Stimulated activated CD4-positive, alpha-beta T cell treated with anti-CD3 and anti-CD28 coated beads, Interleukin-12 subunit alpha, Interleukin-12 subunit beta, amount 100 ng/mL, for 48 hours (primary cell): Measurements from ENCODE around the gene ATXN10.

ENCODE experiments used
- DNase-seq, 3 donors: peaks; one replicate each; pipeline ENCODE4 v3.0.0-alpha.2; 2020; ENCODE audit warnings: low read depth in 2 of 3, low spot score in 1 of 3

The ATXN10 gene

GRCh38 chr22:45756558-45756957, 84.9 kb downstream of the ATXN10 start:
- no peak for DNase-seq

GRCh38 chr22:45757068-45757467, 85.4 kb downstream of the ATXN10 start:
- no peak for DNase-seq

GRCh38 chr22:45757936-45758335, 86.3 kb downstream of the ATXN10 start:
- no peak for DNase-seq

- DNase-seq = no peak
Measured at GRCh38 chr22:45758603-45759002, 87.0 kb downstream of the ATXN10 start.

GRCh38 chr22:45760682-45761081, 89.0 kb downstream of the ATXN10 start:
- no peak for DNase-seq

DNA sequence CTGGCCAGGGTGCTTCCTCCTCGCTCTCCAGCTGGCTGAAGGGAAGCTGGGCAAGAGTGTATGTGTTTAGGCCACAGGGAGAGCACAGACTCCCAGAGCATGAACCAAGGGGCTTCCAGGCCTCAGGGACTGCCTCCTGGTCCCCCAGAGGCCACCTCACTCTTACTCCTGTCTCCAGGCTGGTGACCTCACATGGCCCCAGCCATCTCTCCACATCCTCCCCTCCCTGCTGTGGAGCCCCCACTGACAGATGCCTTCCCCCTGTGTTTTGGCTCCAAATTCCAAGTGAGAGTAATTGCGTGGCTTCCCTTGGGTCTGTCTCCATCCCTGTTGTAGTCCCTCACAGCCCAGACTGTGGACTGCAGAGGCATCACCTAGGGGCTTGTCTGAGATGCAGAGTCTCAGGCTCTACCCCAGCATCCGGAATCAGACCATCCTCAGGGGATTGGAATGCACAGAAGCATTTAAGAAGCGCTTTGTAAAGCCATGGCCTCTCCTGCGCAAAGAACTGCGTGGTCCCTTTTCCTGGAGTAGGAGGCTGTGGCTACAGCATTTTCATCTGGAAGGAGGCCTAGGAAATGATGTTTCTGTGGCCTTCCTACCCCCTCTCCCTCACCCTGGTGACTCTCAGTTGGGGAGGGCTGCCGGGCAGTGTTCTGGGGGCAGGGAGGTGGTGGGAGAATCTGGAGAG, 91.1 kb downstream of the ATXN10 start:
- no peak for DNase-seq

DNA sequence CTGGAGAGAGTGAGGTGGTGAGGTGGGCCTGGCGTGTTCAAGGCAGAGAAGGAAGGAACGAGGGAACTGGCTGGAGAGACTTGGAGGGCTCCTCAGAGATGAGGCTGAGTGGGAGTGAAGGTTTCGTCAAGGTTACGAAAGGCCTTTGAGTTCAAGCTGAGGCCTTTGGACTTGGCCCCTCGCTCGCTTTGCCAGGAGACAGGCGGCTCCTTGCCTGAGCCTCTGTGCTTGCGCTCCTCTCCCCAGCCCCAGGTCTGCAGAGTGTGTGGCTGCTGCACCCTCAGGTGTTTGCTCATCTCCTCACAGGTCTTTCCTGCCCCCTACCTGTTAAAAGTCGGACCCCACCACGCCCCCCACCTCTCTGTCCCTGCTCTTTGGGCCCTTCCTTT, 91.6 kb downstream of the ATXN10 start:
- DNase-seq = no peak

DNA sequence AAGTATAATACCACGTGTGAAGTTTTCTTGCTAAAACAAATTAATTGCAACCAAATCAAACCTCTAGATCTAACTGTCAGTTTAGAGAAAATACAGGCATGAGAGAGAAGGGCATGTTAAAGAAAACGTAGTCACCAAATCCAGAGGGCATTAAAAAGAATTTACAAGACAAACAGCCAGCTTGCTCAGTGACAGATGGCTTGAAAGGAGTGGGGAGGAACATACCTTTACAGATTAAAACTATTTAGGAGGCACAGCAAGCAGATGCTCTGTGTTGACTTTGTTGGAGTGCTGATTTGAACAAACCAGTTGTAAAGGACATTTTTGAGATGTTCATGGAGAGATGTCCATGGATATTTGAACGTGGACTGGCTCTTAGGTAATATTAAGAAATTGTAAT, 96.9 kb downstream of the ATXN10 start:
- no peak for DNase-seq

DNA sequence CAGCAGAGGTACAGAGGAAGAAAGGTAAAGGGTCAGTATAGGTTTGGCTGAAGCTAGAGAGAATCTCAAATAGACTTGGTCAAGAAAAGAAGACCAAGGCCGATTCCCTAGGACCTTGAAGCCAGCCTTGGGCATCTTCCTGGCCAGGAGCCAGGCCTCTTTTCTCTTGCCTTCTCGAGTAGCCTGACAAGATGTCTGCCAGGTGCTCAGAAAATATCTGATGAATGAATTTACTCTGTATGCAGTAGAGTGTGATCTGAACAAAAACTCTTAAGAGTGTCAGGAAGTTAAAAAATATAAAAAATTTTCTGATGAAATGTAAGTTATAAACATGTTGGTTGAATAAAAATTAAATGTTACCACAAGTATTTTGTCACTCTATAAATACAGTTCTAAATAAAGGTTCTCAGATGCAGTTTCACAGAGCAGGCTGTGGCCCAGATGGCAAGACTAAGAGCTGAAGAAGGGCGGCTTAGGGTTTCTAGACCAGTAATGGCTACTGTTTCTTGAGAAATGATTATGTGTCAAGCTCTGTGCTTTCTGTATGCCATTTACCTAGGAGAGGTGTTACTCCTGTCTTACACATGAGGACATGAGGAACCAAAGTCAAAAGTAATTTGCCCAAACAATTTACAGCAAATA, 98.1 kb downstream of the ATXN10 start:
- no peak for DNase-seq

- DNase-seq = no peak
Measured at GRCh38 chr22:45770506-45770905, 98.9 kb downstream of the ATXN10 start.

GRCh38 chr22:45771057-45771456, 99.4 kb downstream of the ATXN10 start:
- no peak for DNase-seq

GRCh38 chr22:45771711-45772110, 100.1 kb downstream of the ATXN10 start:
- no peak for DNase-seq

DNA sequence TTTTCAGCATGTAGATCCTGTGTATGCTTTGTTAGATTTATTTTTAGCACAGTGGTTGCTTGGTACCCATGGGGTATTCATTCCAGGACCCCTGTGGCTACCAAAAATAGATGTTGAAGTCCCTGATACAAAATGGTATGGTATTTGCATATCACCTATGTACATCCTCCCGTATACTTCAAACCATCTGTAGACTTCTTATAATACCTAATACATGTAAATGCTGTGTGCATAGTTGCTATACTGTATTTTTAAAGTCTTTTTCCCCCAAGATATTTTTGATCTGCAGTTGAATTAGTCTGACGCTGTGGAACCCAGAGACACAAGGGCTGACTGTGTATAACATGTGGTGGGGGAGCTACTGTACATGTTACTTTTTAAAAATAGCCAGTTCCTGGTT, 101.1 kb downstream of the ATXN10 start:
- DNase-seq = no peak

DNA sequence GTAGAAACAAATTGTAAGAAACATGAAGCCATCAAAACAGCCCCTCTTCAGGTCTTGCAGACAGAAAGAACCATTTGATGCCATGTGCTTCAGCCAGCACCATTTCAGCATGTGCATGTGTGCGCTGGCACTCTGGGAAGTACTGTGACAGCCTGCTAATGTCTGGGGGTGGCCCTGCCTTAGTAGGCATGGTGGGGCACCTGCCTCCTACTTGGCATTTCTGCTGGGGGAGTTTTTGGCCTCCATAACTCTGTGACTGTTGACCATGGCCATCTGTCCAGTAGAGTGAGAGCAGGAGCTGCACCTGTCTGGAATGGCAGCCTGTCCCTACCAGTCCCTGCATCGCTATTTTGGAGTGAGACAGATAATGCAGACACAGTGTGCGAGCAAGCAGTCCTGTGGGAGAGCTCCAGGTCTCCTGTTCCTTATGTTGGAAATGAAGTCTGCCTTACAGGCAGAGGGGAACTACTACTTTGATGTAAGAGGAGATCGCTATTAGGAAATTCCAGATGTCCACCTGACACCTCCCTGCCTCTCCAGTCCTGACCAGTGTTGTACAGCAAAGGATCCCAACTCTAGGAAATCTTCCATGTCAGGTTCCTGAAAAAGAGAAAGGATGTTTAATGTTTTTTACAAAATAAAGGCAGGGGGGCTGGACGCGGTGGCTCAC, 102.5 kb downstream of the ATXN10 start:
- no peak for DNase-seq

GRCh38 chr22:45775062-45775461, 103.4 kb downstream of the ATXN10 start:
- DNase-seq = no peak

DNA sequence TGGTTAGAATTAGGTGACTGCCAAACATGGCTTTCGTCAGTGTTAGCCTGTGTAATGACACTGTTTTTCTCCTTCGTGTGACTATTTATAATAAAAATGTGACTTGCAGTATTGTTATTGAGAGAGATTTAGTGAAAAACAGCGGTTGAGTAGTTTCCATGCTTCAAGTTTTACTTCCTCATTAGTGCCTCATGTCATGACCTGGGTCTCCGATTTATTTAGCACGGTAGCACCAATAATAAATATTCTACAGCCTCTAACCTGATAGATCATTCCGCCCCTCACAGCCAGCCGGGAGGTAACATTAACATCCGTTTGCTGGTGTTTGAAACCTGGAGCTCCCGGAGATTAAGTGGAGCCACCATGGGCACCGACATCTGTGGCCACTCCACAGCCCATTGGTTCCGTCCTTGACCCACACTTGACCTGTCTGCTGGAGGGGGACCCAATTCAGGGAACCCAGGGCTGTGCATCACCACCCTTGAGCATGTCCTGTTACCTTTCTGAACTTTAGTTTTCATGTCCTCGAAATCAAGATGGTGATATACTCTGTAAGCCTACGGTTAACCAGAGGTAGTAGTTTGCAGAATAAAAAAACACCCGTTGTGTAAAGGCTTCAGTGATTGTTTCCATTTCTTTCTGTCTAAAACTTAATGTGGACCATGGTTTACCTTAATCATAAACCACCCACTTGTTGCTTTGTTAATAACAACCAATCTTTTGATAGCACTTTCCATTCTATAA, 104.1 kb downstream of the ATXN10 start:
- DNase-seq = no peak

DNA sequence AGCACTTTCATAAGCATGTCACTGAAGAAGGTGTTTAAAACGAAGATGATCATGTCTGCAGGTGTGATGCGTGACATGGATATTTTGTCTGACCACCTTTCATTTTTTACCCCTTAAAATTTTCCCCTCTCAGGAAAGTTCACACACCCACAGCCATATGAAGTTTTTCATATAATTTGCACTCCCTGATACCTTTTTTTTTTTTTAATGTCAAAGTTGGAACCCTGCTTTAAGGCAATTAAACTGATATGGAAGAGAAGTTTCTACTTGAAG, 104.6 kb downstream of the ATXN10 start:
- no peak for DNase-seq

- no peak for DNase-seq
Measured at GRCh38 chr22:45777046-45777851, 105.6 kb downstream of the ATXN10 start.

DNA sequence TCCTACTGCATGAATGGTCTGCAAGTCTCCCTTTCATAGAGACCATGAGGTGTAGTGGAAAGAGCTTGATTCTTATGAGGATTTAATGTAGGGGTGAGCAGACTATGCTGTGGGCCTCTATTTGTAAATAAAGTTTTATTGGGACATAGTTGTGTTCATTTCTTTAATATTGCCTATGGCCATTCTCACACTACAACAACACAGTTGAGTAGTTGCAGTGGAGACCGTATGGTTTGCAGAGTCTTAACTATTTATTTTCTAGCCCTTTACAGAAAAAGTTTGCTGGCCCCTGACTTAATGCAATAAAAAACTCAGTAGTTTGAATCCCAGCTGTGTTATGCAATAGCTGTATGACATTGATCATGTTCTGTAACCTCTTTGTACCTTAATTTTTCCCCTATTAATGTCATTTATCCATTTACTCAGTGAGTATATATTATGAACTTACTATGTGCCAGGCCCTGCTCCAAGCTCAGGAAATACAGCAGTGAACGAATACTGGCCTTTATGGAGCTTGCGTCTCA, 106.3 kb downstream of the ATXN10 start:
- no peak for DNase-seq

DNA sequence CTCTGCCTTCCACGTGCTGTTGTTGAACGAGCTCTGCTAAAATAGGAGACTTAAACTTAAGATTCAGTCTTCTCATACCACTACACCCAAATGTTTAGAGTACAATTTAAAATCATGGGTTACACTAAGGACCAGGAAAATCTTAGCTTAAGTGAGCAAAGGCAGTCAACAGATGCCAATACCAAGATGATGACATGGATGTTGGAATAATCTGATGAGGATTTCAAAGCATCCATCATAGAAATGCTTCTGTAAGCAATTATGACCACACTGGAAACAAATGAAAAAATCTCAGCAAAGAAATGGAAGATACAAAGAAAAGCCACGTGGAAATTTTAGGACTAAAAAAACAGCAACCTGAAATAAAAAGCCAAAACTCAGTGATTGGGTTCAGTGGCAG, 109.8 kb downstream of the ATXN10 start:
- no peak for DNase-seq

- DNase-seq = no peak
Measured at GRCh38 chr22:45781966-45782365, 110.3 kb downstream of the ATXN10 start.
